Measurements from ENCODE around the gene OGDH.
A peak's percentile ranks its signal among the peaks of the same experiment; 100 is the strongest.

OGDH gene

DNA sequence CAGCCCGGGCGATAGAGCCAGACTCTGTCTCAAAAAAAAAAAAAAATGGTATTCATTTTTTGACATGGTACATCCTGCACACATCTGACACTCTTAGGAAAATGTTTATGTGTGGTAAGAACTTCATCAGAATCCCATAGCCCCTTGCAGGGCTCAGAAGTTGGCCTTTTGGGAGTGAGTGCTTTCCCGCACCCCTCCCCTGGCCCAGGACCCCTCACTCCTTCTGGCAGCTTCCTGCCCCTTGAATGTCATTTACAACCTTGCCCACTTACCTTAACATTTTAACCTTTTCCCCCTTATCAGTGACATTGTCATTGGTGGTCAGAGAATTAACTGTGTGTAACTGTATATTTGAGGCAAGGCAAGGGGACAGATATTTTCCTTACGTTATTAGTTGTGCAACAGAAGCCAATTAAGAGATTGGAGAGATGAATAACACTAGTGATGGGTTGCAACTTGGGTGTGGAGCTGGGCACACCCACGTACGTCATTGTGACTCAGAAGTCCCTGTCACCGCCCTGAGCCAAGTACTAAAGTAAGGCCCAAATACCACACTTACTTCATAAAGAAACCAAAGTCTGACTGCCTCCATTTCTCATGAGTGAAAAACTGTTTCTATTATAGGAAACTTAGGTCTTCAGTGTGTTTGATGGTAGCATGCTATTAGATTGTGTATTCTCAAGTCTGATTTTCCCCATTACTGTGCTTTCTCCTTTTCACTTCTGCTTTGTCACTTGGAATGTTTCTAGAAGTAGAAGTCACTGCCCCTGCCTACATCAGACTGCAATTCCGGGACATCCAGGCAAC, 31.6 kb downstream of the OGDH start:
- peak; percentile 49 for DNase-seq (ENCODE audit: low spot score)

- DNase-seq (ENCODE audit: low spot score), result no peak
These were observed 32.5 kb downstream of the OGDH start for GRCh38 chr7:44638611-44639557.

GRCh38 chr7:44639671-44640321, 33.4 kb downstream of the OGDH start:
- DNase-seq (ENCODE audit: low spot score), result peak; percentile 45

- DNase-seq (ENCODE audit: low spot score), result no peak
These were observed 36.8 kb downstream of the OGDH start for GRCh38 chr7:44643206-44643605.

- DNase-seq (ENCODE audit: low spot score), result no peak
These were observed 38.8 kb downstream of the OGDH start for GRCh38 chr7:44645254-44645653.

- DNase-seq (ENCODE audit: low spot score), result no peak
These were observed 39.3 kb downstream of the OGDH start for GRCh38 chr7:44645696-44646095.

GRCh38 chr7:44646176-44646920, 39.9 kb downstream of the OGDH start:
- no peak for DNase-seq (ENCODE audit: low spot score)

- DNase-seq (ENCODE audit: low spot score), result no peak
These were observed 40.7 kb downstream of the OGDH start for GRCh38 chr7:44646921-44647636.

GRCh38 chr7:44647981-44648714, 41.7 kb downstream of the OGDH start:
- no peak for DNase-seq (ENCODE audit: low spot score)

GRCh38 chr7:44650242-44650641, 43.8 kb downstream of the OGDH start:
- no peak for DNase-seq (ENCODE audit: low spot score)

DNA sequence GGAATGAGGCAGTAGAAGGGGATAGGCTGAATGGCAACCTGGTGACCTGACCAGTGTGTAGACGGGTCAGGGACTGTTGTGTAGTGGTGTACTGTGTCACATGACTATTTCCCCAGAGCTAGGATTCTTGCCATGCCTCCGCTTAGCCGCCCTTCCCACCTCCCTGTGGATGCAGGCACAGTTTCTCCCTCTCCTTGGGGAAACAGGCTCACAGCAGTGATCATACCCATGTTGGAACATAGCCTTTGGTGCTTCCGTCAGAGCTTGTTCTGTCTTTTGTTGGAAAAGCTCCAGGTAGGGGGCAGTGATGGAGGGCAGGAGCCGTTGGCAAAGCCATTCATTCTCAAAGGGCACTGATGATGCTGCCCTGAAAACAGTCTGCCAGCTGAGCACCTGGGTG, 44.3 kb downstream of the OGDH start:
- DNase-seq (ENCODE audit: low spot score), result no peak

DNA sequence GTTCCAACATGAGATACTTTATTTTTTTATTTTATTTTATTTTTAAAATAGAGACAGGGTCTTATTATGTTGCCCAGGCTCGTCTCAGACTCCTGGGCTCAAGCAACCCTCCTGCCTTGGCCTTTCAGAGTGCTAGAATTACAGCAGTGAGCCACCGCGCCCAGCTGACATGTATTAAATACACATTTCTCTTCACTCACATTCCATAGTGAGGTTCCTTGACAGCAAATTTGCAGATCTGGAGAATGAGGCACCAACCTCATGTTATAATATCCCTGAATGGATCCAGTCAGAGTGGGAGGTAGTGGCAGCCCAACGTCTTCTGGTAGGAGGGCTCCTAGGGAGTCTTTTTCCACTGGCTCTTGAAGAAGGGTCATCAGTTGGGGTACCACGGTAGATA, 46.1 kb downstream of the OGDH start:
- no peak for DNase-seq (ENCODE audit: low spot score)

DNA sequence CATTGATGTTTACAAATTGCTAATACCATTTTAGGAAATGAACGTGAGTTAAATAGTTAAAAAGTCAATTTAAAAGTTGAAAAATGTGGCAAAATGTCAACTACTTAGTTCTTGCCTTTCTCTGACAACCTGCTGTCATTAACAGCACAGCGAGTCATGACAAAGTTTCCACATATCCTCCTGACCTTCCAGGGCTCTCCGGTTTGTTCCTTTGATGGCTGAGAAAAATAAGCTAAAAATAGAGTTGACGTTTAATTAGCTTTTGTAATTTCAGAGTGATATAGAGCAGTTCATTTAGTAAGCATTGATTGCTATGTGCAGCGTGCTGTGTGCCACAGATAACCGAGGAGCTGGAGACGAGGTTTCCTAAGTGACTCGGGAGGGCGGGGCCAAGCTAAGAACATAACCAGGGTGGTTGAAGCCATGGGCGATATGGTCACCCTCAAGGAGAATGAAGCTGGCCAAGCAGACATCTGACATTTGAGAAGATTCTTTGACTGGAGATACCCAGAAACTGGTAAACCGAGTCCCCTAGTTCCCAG, 47.9 kb downstream of the OGDH start:
- DNase-seq (ENCODE audit: low spot score), result no peak

DNA sequence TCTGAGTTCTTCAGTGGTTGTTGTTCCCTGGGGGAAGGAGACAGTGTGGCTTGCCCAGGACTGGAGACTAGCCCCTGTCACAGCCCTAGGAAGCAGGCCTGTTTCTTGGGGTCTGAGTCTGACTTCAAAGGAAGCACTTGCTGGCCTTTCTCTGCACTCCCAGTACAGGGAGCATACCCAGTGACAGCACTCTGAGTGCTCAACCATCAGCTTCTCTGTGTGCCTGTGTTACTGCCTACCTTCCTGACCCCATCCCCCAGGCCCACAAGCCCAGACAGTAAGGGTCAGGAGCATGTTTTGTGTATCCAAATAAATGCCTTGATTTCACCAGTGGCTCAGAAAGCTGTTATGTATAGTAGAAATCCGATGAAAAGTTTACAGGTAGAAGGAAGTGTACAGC, 48.9 kb downstream of the OGDH start:
- DNase-seq (ENCODE audit: low spot score), result no peak

DNA sequence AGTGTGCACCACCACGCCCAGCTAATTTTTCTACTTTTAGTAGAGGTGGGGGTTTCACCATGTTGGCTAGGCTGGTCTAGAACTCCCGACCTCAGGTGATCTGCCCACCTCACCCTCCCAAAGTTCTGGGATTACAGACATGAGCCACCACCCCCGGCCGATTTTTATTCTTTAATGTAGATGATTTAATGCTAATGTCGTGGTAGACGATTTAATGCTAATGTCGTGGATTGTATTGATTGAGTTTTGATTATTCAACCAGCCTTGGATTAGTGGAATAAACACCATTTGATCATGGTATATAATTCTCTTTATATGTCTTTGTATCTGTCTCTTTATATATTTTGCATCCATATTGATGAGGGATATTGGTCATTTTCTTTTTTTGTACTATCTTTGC, 52.6 kb downstream of the OGDH start:
- no peak for DNase-seq (ENCODE audit: low spot score)

- DNase-seq (ENCODE audit: low spot score), result no peak
These were observed 54.8 kb downstream of the OGDH start for GRCh38 chr7:44661233-44661632.

GRCh38 chr7:44664780-44665461, 58.5 kb downstream of the OGDH start:
- DNase-seq (ENCODE audit: low spot score), result no peak

- no peak for DNase-seq (ENCODE audit: low spot score)
These were observed 59.2 kb downstream of the OGDH start for GRCh38 chr7:44665531-44666213.

DNA sequence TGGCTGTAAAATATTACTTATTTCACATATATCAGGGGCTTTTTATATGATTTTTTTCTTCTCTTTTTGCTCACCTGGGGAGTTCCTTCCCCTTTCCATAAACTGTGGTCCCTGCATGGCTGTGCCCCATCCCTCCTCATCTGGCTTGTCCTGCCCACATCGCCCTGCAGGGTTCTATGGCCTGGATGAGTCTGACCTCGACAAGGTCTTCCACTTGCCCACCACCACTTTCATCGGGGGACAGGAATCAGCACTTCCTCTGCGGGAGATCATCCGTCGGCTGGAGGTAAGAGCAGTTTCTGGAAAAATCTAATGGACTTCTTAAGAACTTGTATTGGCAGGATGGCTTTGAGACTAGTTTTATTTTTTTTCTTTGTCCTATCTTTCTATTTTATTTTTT, 60.1 kb downstream of the OGDH start:
- DNase-seq (ENCODE audit: low spot score), result no peak

Measured in pons (tissue), 1 donor.